ENCODE results near the gene RSPO1.

DNA sequence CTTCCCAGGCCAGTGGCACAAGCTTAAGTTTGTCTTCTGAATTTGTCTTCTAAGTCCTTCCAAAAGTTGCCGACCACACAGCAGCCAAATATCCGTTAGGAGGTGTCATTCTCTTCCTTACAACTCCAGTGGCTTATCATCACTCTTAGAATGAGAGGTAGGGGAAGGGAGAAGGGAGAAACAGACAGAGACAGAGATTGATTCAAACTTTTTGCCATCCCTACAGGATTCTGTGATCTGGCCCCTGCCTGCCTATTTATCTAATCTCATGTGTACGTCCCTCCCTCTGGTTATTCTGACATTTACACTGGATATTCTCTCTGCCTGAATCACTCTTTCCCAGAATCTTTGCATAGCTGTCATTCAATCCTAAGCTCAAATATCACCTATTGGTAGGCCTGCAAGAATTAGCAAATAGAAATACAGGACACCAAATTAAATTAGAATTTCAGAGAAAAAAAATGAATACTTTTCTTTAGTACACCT is 38.5 kb downstream of the RSPO1 start:
- TF ChIP-seq, protein P1, sequence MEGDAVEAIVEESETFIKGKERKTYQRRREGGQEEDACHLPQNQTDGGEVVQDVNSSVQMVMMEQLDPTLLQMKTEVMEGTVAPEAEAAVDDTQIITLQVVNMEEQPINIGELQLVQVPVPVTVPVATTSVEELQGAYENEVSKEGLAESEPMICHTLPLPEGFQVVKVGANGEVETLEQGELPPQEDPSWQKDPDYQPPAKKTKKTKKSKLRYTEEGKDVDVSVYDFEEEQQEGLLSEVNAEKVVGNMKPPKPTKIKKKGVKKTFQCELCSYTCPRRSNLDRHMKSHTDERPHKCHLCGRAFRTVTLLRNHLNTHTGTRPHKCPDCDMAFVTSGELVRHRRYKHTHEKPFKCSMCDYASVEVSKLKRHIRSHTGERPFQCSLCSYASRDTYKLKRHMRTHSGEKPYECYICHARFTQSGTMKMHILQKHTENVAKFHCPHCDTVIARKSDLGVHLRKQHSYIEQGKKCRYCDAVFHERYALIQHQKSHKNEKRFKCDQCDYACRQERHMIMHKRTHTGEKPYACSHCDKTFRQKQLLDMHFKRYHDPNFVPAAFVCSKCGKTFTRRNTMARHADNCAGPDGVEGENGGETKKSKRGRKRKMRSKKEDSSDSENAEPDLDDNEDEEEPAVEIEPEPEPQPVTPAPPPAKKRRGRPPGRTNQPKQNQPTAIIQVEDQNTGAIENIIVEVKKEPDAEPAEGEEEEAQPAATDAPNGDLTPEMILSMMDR (IDR thresholded peaks at IDR 0.05; ENCODE audit: low read length) = no peak
- TF ChIP-seq EZH2 (IDR thresholded peaks at IDR 0.05; ENCODE audit: borderline replicate concordance, low read length) = no peak

All from OCI-LY1 (cell line).